Cardiac fibroblast (primary cell): ENCODE data around the gene PPP1R13L.

Experiments used
- DNase-seq, 2 donors: peaks; one replicate each; pipeline versions ENCODE4 v3.0.0 to v3.0.0-alpha.2; 2010; ENCODE audit warnings: low read depth in 2 of 2
- H3K4me3 ChIP-seq, 2 donors: replicated peaks in 1 of 2; 1 replicate in 1 of 2; 2 replicates in 1 of 2; pipeline ENCODE4 v1.5.1; 2011; ENCODE audit warnings: low read depth in 2 of 2, low read length in 2 of 2, mild to moderate bottlenecking in 2 of 2, moderate library complexity in 1 of 2
- CTCF ChIP-seq: IDR thresholded peaks from one replicate; pipeline ENCODE4 v1.5.1; 2011; ENCODE audit warnings: low read depth, mild to moderate bottlenecking, low read length, inconsistent platforms

PPP1R13L gene

GRCh38 chr19:45428384-45429231 lies 23.7 kb upstream of the PPP1R13L start:
- no peak for TF ChIP-seq CTCF
- H3K4me3 ChIP-seq = peak overlapping the region; percentile 52 to 58
- peak; percentile 59 to 62 for DNase-seq

- H3K4me3 ChIP-seq = peak overlapping the region; percentile 65 to 77
- peak; percentile 91 to 98 for DNase-seq
- no peak for TF ChIP-seq CTCF
These were observed 19.6 kb upstream of the PPP1R13L start for GRCh38 chr19:45424191-45425058.

GRCh38 chr19:45423589-45424190 lies 18.8 kb upstream of the PPP1R13L start, which contains the start of gene ERCC1:
ERCC1 (minus strand) TSS chr19:45423917; CDS start chr19:45423374, 543 bp downstream.
- DNase-seq = peak; percentile 97
- no peak for TF ChIP-seq CTCF
- H3K4me3 ChIP-seq = peak within 1 kb of the TSS; percentile 65 to 77

GRCh38 chr19:45423033-45423588 lies 18.2 kb upstream of the PPP1R13L start:
- DNase-seq = no peak
- TF ChIP-seq CTCF = no peak
- peak overlapping the region; percentile 65 to 77 for H3K4me3 ChIP-seq

- H3K4me3 ChIP-seq = peak overlapping the region in 1 of 2 donors; percentile 77
- no peak for DNase-seq
- TF ChIP-seq CTCF = no peak
These were observed 17.2 kb upstream of the PPP1R13L start for GRCh38 chr19:45421947-45422498.

GRCh38 chr19:45420871-45421270 lies 16.0 kb upstream of the PPP1R13L start:
- TF ChIP-seq CTCF = no peak
- H3K4me3 ChIP-seq = no peak overlapping the region
- no peak for DNase-seq
